Myocyte (in vitro differentiated cells): ENCODE results near the gene NAALAD2. TPM values are rescaled to one million over a fixed set of nuclear protein-coding genes. Genes with fewer than 3 reads are reported as not detected.
A peak's percentile ranks its signal among the peaks of the same experiment; 100 is the strongest.
"Not testable (repeated sequence)": the region's sequence is repeated elsewhere in the genome, so short reads cannot be mapped to it uniquely, and the experiment has no call there.

Experiments used
- DNase-seq: peaks from one replicate; pipeline ENCODE4 v3.0.0-alpha.2; 2012; ENCODE audit warnings: low read depth
- polyA plus RNA-seq: library from polyadenylated mRNA; unstranded; fragments of >200 nt; gene quantifications from one replicate; pipeline ENCODE4 v1.2.1, GENCODE V29; 2012; ENCODE audit warnings: missing spikeins
- total RNA-seq: library from RNA; depleted of rRNA; stranded (reverse); fragments of >200 nt; gene quantifications from 2 replicates; pipeline ENCODE4 v1.2.3, GENCODE V29; 2014

NAALAD2 gene
- total RNA-seq: 0.16 TPM in 1 of 2 replicates, not detected in the other
- 0.09 TPM for polyA plus RNA-seq

- peak; percentile 38 for DNase-seq
Measured at GRCh38 chr11:90134478-90135003, at the start of gene NAALAD2. TSS of gene NAALAD2 (plus strand) at chr11:90134663. CDS start at chr11:90134759, 96 bp downstream.

DNA sequence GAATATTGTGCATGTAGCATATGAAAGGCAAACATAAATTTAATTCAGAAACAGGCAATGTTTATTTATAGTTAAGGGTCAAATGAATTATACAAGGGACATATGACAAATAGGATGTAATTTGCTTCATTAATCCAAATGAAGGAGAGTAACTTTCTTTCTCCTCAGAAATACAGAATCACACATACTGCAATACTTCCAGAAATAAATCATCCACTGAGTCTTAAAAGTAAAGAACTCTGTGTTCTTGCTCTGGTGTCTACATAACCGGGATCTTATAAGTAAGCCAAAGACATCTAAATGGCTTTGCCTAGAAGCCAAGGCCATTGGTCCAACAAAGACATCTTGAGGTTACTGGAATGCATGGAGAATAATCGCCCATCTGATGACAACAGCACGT, 48.8 kb upstream of the NAALAD2 start, which contains the start of gene UBTFL1:
Gene UBTFL1 (plus strand): TSS at position 301 of the 400 bp plus-strand sequence. CDS start 0 bp downstream, at position 301.
- not testable (repeated sequence) for DNase-seq

DNA sequence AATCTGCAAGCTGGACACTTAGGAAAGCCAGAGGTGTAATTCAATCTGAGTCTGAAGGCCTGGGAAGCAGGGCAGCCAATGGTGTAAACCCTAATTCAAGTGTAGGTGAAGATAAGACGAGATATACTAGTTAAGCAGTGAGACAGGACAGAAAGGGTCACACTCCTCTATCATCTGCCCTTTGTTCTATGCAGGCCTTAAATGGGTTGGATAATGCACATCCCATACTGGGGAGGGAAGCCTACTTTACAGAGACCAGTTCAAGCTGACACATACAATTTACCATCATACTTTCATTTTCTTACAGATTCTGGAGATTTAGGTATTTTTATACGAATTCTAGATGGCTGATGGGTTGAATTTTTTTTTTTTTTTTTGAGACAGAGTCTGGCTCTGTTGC, 45.7 kb upstream of the NAALAD2 start:
- not testable (repeated sequence) for DNase-seq

- DNase-seq: not testable (repeated sequence)
Measured at GRCh38 chr11:90095230-90095924, 39.1 kb upstream of the NAALAD2 start.

DNA sequence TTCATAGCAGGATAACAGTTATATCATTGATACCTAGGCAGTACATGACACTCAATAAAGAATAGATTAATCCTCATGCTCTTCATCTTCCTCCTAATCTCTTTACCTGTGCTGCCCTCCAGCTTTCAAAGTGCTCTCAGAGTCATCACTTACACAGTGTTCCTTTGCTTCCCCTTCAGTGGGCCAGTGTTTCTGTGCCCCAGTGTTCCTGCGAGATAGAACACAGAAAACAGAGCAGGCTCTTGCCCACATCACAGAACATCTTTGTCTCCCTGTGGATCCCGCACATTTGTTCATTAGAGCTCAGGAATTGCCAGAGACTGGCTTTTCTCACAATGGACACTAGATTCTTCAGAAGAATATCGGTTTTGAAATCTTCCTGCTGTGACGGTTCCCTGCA, 36.2 kb upstream of the NAALAD2 start:
- DNase-seq: not testable (repeated sequence)

DNA sequence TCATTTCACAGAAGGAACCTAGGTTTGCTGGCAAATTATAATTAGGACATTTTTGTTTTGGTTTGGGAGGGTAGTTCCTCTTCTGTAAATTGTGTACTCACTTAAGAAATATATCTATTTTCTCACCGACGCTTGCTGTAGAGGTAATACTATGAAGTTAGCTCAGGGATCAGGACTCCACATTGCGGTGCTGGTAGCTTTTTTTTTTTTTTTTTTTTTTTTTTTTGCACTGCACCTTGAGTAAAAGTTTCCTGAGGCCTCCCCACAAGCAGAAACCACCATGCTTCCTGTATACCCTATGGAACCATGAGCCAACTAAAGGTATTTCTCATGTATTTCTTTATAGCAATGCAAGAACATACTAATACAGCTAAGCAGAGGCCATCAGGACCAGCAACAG, 34.0 kb upstream of the NAALAD2 start:
- DNase-seq: no peak

DNA sequence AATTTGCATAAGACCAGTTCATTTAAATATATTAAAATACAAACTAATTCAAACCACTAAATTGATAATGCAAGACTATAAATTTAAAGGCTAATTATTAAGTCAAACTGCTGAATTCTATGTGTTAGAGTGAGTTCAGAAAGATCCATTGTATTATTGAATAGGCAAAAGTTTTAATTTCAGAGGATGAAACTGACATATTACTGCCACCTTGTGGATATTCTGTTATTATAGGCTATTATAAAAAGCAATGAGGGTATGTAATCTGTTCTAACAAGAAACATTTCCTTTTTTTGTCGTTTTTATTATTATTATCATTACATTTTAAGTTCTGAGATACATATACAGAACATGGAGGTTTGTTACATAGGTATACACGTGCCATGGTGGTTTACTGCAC, 20.9 kb upstream of the NAALAD2 start:
- peak; percentile 6 for DNase-seq

- no peak for DNase-seq
Measured at GRCh38 chr11:90120191-90120590, 14.3 kb upstream of the NAALAD2 start.

- no peak for DNase-seq
Measured at GRCh38 chr11:90124371-90124770, 10.1 kb upstream of the NAALAD2 start.

- DNase-seq: no peak
Measured at GRCh38 chr11:90124946-90125345, 9.5 kb upstream of the NAALAD2 start.

GRCh38 chr11:90133560-90134477, 644 bp upstream of the NAALAD2 start:
- no peak for DNase-seq

DNA sequence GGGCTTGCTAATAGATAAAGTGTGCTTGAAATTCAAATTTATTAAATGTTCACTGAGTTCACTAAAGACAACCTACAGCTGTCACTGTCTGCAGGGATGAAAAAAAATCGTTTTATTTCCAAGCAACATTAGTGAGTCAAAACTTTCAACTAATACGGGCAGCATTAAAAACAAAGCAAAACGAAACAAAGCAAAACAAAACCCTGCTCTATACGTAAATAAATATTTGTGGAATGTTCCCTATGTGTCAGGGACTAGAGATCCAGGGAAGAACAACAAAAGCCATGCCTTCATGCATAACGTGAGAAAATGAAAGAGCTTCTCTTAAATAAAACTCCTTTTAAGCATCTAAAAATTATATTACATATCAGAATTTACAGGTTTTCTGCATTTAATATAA, 553 bp downstream of the NAALAD2 start:
- DNase-seq: no peak

GRCh38 chr11:90148900-90149299, 14.4 kb downstream of the NAALAD2 start:
- DNase-seq: no peak

DNA sequence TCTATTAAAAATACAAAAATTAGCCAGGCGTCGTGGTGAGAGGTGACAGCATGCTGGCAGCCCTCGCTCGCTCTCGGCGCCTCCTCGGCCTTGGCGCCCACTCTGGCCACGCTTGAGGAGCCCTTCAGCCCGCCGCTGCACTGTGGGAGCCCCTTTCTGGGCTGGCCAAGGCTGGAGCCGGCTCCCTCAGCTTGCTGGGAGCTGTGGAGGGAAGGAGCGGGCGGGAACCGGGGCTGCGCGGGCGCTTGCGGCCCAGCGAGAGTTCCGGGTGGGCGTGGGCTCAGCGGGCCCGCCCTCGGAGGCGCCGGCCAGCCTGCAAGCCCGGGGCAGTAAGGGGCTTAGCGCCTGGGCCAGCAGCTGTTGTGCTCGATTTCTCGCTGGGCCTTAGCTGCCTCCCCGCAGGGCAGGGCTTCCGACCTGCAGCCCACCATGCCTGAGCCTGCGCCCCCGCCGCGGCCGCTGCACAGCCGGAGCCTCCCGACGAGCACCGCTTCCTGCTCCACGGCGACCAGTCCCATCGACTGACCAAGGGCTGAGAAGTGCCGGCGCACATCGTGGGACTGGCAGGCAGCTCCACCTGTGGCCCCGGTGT, 32.6 kb downstream of the NAALAD2 start:
- not testable (repeated sequence) for DNase-seq

DNA sequence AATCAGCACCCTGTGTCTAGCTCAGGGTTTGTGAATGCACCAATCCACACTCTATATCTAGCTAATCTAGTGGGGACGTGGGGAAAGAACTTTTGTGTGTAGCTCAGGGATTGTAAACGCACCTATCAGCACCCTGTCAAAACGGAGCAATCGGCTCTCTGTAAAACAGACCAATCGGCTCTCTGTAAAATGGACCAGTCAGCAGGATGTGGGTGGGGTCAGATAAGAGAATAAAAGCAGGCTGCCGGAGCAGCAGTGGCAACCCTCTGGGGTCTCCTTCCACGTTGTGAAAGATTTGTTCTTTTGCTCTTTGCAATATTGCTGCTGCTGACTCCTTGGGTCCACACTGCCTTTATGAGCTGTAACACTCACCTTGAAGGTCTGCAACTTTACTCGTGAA, 33.2 kb downstream of the NAALAD2 start:
- not testable (repeated sequence) for DNase-seq

- no peak for DNase-seq
Measured at GRCh38 chr11:90168571-90168970, 34.1 kb downstream of the NAALAD2 start.

DNA sequence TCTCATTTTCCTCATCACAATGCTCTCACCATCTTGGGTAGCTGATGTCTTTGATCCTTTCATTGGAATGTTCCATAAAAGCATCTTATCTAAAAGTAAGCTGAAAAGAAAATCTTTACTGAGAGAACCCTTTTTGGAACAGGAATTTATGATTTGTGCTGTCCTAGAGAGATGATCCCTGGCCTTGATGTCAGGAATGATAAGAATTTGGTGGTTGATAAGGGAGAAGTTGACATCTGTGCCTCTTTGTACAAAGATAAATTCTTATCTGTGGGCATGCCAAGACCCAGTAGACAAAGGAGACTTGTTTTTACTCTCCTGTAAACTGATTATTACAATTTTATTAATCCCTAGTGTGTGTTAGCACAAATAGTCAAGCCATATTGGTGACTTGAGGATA, 36.9 kb downstream of the NAALAD2 start:
- no peak for DNase-seq

DNA sequence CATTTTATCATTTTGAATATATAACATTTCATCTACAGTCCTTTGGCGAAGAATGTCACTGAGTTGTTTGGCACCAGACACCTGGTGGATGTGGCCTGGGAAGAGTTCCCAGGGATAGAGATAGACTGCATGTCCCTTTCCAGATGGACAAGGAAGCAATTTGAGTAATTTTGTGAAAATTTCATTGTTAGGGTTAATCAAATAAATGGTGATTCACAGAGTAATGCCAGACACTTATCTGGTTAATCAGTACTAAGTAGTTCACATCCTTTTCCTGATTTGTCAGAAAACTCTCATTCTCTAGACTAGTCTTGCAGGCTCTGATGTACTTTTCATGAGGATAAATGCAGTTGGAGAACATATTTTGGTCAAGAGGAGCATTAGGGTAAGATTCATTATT, 41.6 kb downstream of the NAALAD2 start:
- no peak for DNase-seq

GRCh38 chr11:90178751-90179150, 44.3 kb downstream of the NAALAD2 start:
- DNase-seq: no peak

DNA sequence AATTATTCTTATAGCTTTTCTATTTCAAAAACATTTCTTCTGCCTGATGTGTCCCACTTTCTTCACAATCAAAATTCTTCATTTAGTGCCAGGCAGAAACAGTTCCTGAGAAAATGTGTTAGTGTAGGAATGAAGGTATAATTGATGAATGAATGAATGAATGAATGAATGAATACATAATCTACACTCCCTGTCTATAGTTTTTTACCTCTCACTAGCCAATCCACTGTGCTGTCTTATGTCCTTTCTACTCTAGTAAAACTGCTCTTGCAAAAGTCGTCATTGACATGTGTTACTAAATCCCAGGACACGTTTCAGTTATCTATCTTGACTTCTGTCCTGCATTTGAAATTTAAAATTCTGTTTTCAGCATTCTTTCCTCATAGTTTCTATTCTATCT, 45.5 kb downstream of the NAALAD2 start:
- no peak for DNase-seq

DNA sequence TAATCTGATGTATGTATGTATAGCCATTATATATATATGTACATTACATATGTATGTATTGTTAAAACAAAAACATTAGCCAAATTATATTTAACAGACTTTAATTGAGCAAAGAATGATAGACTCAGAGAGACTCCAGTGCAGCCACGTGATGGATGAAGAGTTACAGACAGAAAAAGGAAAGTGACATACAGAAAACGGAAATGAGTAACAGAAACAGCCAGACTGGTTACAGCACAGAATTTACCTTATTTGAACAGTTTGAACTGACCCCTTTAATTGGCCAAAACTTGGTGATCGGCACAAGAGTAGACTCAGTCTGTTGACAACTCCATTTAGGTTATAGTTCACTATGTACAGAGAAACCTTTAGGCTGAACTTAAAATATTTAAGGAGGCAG, 53.4 kb downstream of the NAALAD2 start:
- no peak for DNase-seq

DNA sequence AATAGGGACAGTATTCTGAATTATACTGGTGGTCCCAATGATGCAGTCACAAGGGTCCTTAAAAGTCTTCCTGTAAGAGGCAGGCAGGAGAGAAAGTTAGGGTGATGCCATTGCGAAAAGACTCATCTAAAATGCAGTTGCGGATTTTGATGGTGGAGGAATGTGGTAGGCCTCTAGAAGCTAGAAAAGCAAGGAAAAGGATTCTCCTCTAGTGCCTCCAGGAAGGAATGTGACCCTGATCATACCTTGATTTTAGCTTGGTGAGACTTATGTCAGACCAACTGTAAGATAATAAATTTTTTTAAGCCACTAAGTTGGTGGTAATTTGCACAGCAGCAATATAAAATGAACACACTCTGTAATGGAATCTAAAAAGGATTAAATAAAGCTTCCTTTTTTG, 54.5 kb downstream of the NAALAD2 start:
- no peak for DNase-seq
